NCI-H1694 treated with DMSO at 0.1 percent for 48 hours (cell line): ENCODE measurements around the gene LTBP4.
"Not testable (repeated sequence)": the region's sequence is repeated elsewhere in the genome, so short reads cannot be mapped to it uniquely, and the experiment has no call there.

Source experiments
- DNase-seq: peaks from one replicate; lab custom pipeline; 2025; lab: John Stamatoyannopoulos, UW

Gene LTBP4

DNA sequence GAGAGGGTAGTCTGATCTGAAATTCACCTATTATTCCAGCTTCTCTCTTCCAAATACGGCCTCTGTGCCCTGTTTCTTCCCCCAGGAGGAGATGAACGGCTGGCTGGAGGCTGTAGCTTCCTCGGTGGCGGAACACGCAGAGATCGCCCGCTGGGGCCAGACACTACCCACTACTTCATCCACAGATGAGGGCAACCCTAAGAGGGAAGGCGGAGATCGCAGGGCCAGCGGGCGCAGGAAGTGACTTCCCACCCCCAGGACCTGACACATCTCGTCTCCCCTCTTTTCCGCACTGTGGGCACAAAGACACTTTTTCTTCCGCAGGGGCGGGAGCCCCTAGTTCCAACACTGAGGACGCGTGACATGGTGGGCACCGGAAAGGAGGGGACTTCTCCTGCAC is 25.8 kb upstream of the LTBP4 start:
- no peak for DNase-seq

DNA sequence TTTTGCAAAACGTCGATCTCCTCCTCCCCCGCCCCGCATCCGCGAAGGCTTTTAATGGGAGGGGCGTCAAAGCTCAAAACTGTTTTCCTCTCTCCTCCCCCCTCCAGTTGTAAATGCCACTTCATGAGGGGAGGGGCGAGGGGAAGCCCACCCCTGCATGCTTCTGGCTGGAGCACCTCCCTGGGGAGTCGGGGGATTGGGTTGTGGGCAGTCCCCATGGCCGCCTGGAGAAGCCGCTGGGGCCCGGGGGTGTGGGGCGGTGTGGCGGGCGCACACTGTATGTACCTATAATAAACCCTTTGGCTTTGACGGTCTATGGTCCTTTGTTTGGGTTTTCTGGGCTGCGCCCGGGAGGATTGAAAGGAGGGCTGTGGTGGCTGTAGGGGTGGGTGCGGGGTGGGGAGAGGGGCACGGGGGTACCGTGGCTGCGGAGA is 25.0 kb upstream of the LTBP4 start:
- no peak for DNase-seq

DNA sequence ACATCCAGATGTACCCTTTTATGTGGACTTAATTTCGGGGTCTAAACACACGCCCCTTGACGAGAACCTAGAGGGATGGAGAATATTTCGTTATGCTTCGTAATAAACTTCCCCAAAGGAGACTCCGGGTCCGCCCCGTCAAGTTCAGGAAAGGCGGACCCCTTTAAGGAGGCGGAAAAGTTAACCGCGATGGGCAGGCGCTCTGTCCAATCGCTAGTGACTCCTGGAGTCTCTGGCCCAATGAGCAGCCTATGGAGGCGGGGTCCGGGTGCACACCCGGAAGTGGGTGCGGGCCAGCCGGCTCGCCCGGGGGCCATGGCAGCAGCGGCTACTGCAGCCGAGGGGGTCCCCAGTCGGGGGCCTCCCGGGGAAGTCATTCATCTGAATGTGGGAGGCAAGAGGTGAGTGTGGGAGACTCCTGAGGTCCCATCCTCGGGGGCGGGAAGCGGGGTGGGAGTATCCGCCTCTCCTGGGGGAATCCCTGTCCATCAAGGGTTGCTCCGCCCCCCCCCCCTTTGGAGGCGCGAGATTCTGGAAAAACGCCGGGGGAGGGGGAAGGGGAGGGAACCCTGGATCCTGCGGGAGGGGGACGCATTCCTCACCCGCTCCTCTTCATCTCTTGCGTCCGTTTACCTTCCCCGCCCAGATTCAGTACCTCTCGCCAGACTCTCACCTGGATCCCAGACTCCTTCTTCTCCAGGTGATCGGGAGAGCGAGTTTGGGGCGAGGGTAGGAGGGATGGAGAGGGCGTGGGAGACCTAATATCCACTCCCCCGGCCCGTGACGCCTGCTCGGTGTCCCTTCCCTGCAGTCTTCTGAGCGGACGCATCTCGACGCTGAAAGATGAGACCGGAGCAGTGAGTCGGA is 24.4 kb upstream of the LTBP4 start, which contains the start of gene SHKBP1:
Gene SHKBP1, plus strand, starts transcription at position 289 of the 867 bp plus-strand sequence. Its CDS starts 27 bp downstream, at position 316.
- peak; percentile 94 for DNase-seq

DNA sequence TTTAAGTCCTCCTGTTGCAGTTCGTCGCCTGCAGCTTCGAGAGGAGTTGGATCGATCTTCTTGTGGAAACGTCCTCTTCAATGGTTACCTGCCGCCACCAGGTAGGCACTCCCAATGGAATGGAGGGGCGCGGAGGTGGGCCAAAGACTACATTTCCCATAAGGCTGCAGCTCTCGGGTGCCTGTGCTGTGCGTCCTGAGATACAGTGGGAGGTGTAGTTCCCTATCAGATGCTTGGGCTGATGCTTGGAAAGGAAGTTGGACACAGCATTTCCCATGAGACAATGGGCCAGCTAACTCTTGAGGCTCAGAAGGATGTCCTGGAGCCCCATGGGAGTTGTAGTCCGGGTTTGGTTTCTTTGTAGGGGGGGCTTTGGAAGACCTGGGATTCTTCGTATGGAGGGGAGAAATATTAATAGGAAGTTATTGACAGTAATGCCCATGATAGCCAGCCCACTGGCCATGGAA is 22.7 kb upstream of the LTBP4 start:
- DNase-seq, result no peak

DNA sequence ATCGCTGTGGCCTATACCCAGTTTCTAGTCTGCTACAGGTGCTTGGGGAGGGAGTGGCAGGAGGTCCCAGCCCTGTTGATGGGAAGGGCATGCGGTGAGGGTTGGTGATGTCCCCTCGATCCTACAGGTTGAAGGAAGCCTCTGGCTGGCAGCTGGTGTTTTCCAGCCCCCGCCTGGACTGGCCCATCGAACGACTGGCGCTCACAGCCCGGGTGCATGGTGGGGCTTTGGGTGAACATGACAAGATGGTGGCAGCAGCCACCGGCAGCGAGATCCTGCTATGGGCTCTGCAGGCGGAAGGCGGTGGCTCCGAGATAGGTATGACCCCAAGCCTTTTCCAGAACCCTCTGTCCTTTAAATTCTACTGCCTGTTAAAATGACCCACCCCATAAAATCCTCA is 20.6 kb upstream of the LTBP4 start:
- no peak for DNase-seq

DNA sequence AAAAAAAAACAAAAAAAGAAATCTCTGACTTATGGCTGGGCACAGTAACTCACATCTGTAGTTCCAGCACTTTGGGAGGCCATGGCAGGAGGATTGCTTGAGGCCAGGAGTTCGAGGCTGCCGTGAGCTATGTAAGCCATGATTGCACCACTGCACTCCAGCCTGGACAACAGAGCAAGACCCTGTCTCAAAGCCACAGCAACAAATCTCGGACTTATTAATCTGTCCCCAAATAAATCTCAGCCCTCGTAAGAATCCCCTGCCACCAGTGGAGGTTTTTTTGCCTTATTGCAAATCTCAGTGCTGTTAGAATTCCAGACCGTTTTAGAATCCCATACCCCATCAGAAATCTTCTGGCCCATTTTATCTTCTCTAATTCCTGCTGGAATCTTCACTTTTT is 19.6 kb upstream of the LTBP4 start:
- DNase-seq, result no peak

DNA sequence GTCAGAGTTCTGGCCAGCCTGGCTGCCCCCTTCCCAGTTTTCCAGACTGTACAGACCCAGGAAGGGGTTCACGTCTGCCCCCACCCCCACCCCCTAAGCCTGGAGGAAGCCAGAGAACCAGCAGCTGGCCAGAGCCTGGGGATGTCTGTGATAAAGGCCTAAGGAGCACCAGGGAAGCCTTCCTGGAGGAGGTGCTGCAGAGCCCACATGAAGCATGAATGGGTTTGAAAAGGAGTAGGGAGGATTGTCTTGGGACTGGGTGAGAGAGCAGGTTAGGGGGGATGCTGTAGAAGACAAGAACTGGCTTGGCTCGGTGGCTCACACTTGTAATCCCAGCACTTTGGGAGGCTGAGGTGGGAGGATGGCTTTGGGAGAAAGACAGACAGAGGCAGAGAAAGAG is 18.7 kb upstream of the LTBP4 start:
- no peak for DNase-seq

DNA sequence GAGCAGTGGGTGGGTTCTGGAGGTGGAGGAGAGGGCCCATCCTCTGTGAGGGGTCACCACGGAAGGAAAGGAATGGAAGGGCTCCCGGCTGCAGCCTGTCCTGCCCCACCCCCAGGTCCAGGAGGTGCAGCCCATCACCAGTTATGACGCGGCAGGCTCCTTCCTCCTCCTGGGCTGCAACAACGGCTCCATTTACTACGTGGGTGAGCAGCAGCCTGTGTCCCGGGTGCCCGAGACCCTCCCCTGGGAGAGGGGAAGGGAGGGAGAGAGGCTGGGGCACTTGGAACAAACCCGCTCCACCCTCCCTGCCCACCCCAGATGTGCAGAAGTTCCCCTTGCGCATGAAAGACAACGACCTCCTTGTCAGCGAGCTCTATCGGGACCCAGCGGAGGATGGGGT is 17.9 kb upstream of the LTBP4 start:
- no peak for DNase-seq

DNA sequence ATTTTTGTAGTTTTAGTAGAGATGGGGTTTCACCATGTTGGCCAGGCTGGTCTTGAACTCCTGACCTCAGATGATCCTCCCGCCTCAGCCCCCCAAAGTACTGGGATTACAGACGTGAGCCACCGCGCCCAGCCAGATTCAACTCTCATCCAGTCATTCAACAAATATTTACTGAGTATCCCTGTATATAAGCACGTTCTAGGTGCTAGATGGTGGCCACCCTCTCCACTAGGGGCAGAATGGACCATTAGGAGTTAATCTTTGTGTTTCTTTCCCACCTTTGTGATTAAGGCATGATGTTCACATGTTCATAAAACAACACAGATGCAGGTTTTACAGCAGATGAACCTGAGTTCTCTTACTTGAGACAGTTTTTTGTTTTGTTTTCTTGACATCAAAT is 17.2 kb upstream of the LTBP4 start:
- peak; percentile 12 for DNase-seq

DNA sequence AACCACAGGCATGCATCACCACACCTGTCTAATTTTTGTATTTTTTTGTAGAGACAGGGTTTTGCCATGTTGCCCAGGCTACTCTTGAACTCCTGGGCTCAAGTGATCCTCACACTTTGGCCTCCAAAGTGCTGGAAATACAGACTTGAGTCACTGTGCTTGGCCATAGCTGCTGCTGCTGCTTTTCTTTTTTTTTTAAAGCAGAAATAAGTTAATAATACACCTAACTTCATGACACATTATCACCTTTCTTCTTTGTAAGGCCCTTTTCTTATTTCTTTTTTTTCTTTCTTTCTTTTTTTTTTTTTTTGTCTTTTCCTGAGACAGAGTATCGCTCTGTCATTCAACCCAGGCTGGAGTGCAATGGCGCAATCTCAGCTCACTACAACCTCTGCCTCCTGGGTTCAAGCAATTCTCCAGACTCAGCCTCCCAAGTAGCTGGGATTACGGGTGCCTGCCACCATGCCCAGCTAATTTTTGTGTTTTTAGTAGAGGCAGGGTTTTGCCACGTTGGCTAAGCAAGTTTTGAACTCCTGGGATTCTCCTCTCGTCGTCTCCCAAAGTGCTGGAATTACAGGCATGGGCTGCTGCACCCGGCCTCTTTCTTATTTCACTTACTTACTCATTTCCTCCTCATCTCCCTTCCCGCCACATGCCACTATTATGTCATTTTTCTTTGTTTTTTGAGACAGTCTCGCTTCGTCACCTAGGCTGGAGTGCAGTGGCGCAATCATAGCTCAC is 15.8 kb upstream of the LTBP4 start:
- DNase-seq, result no peak

DNA sequence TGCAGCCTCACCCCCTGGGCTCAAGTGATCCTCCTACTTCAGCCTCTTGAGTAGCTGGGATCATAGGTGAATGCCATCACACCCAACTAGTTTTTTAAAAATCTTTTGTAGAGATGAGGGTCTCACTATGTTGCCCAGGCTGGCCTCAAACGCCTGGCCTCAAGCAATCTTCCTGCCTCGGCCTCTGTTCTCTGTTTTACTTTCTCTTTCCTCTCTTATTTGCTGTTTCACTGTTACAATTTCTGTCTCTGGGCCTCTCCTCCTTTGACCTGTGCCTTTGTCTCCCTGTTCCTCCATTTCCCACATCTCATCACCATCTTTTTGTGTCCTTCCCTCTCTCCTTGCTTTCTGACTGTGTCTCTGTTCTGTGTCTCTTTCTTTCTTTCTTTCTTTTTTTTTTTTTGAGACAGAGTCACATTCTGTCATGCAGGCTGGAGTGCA is 15.2 kb upstream of the LTBP4 start:
- no peak for DNase-seq

DNA sequence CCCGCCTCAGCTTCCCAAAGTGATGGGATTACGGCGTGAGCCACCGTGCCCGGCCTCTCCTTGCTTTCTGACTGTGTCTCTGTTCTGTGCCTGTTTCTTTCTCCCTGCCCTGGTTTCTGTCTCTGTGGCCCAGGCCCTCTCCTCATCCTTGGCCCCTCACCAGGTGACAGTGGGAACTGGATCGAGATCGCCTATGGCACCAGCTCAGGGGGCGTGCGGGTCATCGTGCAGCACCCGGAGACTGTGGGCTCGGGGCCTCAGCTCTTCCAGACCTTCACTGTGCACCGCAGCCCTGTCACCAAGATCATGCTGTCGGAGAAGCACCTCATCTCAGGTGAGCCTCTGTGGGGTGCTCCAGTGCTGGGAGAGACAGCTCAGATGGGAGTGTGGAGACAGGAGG is 14.6 kb upstream of the LTBP4 start:
- no peak for DNase-seq

DNA sequence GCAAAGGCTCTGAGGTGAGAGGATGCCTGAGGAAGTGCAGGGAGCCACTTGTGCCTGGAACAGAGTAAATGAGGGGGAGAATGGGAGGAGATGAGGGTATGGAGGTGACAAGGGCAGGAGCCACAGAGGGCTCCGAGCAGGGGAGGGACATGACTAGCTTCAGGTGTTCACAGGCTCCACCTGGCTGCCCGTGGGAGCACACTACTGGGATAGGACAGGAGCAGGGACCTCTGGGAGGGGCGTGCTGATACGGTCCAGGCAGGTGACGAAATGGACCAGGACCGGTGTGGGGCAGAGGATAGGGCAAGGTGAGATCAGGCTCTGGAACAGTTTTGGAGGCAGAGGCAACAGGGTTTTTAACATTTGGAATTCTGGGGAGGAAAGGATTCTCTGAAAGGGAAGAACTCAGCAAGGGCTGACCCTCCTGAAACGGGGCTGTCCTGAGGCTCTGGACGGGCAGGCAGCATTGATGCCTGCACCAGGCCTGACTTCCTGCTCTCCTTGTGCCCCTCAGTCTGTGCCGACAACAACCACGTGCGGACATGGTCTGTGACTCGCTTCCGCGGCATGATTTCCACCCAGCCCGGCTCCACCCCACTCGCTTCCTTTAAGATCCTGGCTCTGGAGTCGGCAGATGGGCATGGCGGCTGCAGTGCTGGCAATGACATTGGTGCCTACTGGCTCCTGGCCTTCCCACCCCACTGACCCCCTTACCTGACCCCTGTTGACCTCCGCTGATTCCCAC is 12.9 kb upstream of the LTBP4 start:
- no peak for DNase-seq

DNA sequence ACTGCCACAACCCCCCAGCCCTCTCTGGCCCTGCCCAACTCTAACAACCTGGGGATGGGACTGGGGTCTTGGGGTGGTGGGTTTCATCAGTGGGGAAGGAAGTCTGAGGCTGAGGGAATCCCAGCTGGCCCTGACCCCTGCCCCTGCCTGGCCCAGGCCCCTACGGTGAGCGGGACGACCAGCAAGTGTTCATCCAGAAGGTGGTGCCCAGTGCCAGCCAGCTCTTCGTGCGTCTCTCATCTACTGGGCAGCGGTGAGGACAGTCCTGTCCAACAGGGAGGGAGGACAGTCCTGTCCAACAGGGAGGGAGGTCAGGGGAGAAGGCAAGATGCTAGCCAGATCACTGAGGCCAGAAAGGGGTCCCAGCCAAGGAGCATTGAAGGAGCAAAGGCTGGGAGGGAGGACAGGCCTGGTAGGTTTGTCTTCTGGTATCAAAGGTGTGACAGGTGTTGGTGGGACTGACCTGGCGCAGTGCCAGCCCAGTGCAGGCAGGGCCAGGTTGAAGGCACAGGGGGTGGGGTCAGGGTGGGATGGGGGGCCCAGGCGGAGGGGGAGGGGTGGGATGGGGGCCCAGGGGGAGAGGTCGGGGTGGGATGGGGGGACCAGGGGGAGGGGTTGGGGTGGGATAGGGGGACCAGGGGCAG is 12.1 kb upstream of the LTBP4 start:
- DNase-seq, result peak; percentile 9

DNA sequence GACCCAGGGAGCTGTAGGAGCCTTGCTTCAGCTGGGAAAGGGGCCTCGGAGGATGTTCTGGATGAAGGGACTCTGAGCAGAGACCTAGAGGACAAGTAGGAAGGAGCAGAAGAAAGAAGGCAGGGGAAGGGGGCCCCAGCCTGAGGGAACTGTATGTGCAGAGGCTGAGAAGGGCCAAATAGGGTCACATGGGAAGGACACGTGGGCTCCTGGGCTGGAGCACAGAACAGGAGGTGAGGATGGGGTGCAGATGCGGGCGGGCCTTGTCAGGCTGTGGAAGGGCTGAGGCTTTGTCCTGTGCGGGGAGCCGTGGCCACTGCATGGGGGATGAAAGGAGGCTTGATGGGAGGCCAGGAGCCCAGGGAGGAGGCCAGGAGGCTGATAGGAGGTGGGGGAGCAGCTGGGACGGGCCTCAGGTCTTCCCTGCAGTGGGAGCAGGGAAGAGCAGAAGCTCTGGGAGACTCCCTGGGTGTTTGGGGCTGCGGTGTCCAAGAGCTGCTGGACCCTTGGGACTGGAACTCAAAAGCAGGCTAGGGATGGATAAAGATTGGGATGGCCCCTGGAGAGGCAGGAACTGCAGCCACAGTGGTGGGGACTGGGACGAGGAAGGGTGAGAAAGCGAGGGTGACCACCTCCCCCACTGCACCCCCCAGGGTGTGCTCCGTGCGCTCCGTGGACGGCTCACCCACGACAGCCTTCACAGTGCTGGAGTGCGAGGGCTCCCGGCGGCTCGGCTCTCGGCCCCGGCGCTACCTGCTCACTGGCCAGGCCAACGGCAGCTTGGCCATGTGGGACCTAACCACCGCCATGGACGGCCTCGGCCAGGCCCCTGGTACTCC is 11.4 kb upstream of the LTBP4 start:
- no peak for DNase-seq

DNA sequence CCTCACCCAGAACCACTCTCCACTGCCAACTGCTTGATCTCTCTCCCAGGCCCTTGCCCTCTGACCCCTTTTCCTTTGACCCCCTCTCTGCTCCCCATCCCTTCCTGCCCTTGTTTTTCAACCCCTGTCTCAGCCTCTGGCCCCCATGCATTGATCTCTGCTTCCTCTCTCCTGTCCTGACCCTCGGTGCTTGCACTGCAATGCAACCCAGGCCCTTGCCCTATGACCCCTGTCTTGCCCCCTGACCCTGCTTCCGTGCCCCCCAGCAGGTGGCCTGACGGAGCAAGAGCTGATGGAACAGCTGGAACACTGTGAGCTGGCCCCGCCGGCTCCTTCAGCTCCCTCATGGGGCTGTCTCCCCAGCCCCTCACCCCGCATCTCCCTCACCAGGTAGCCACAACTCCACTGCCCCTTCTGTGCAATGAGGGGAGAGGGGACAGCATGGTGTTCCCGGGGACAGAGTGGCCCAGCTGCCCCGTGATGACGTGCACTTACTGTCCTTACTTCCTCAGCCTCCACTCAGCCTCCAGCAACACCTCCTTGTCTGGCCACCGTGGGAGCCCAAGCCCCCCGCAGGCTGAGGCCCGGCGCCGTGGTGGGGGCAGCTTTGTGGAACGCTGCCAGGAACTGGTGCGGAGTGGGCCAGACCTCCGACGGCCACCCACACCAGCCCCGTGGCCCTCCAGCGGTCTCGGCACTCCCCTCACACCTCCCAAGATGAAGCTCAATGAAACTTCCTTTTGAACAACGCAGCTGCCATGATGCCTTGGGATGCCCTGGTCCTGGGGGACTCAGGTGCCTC is 10.5 kb upstream of the LTBP4 start:
- DNase-seq, result no peak

DNA sequence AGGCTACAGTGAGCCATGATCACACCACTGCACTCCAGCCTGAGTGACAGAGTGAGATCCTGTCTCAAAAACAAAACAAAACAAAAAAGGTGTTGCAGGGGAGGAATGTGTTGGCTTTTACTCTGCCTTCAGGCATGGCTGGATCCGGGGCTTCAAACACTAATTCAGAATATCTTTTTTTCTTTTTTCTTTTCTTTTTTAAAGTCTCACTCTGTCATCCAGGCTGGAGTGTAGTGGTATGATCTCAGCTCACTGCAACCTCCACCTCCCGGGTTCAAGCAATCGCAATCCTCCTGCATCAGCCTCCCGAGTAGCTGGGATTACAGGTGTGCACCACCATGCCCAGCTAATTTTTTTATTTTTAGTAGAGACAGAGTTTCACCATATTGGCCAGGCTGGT is 9.4 kb upstream of the LTBP4 start:
- DNase-seq, result not testable (repeated sequence)

DNA sequence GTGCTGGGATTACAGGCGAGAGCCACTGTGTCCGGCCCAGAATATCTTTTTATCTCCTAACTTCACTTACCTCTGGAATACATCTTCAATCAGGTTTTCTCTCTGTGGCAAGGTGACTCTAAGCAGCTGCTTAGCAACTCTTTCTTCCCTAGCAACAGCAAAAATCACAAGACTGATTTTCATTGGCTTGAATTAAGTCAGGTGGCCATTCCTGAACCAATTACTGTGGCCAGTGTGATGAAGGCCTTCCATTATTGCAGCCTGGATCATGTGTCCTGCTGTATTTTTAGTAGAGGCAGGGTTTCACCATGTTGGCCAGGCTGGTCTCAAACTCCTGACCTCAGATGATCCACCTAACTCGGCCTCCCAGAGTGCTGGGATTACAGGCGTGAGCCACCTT is 9.0 kb upstream of the LTBP4 start:
- DNase-seq, result peak; percentile 32

DNA sequence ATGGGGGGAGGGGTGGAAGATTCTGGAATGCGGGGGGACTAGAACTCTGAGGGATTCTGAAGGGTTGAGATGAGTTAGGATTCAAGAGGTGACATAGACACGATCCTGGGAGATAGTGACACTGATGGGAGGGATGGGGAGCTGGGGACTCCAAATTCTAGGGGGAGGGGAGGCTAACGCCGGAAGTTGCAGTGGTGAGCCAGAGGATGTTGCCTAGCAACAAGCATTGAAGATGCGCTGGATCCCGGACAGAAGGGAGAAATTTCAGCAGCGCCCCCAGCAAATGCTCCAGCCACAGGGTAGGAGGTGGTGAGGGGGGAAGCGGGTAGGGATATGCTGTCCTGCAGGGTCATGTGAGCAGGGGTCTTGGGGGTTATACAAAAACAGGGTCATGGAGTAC is 6.9 kb upstream of the LTBP4 start:
- no peak for DNase-seq

DNA sequence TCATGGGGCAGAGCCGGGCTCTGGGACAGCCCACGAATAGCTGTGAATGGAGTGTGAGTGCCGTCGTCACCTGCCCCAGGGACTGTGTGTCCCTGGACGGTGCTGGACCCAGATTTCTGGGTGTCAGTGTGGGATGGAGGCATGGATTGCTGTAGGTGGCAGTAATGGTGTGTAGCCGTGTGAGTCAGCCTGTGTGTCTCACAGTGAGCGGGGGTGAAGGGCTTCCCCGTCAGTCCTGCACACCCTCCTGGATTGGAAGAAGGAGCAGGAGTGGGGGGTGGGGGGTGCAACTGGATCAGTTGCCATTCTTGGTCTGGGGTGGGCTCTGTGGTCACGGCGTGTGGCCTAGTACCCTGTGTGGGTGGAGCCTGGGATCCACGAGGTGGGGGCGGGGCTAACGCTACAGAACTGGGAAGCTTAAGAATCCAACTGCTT is 6.5 kb upstream of the LTBP4 start:
- no peak for DNase-seq
